SK-N-SH treated with all-trans-retinoic acid at 6 μM for 48 hours (cell line): ENCODE data around the gene HPS3.

Source experiments
- ATAC-seq: fragments of 200-7000 bp; cut with Tn5 transposase; 3 replicates; pipeline ENCODE4 v1.9.1; 2020; ENCODE audit warnings: mild to moderate bottlenecking, moderate library complexity
- ARNTL ChIP-seq: fragments of 450-650 bp; formaldehyde crosslinking; IDR thresholded peaks from 2 replicates; pipeline ENCODE4 v1.5.0; 2020; ENCODE audit warnings: low read depth, mild to moderate bottlenecking, moderate library complexity, borderline replicate concordance
- BACH2 ChIP-seq: fragments of 250-450 bp; sonication (Bioruptor Pico); IDR thresholded peaks from 2 replicates; pipeline ENCODE4 v1.9.0; 2021; ENCODE audit warnings: mild to moderate bottlenecking, borderline replicate concordance
- ESRRG ChIP-seq: fragments of 250-450 bp; sonication (Bioruptor Pico); IDR thresholded peaks from 2 replicates; pipeline ENCODE4 v1.6.1; 2021; ENCODE audit warnings: mild to moderate bottlenecking
- GLIS3 ChIP-seq: fragments of 250-450 bp; sonication (Bioruptor Pico); IDR thresholded peaks from 2 replicates; pipeline ENCODE4 v1.5.0; 2020; ENCODE audit warnings: mild to moderate bottlenecking, moderate library complexity
- ISL1 ChIP-seq: fragments of 250-450 bp; sonication (Bioruptor Pico); IDR thresholded peaks from 2 replicates; pipeline ENCODE4 v2.1.2; 2022; ENCODE audit warnings: mild to moderate bottlenecking, moderate library complexity
- OSR1 ChIP-seq: fragments of 250-450 bp; sonication (Bioruptor Pico); IDR thresholded peaks from 2 replicates; pipeline ENCODE4 v1.8.0; 2022; ENCODE audit warnings: moderate library complexity, mild to moderate bottlenecking, inconsistent platforms
- PPARA ChIP-seq: fragments of 250-450 bp; sonication (Bioruptor Pico); IDR thresholded peaks from 2 replicates; pipeline ENCODE4 v1.5.0; 2020; ENCODE audit warnings: mild to moderate bottlenecking, borderline replicate concordance
- RARB ChIP-seq: fragments of 250-450 bp; sonication (Bioruptor Pico); IDR thresholded peaks from 2 replicates; pipeline ENCODE4 v1.8.0; 2021; ENCODE audit warnings: mild to moderate bottlenecking, moderate library complexity
- SNAI2 ChIP-seq: fragments of 250-450 bp; sonication (Bioruptor Pico); IDR thresholded peaks from 2 replicates; pipeline ENCODE4 v1.5.0; 2020; ENCODE audit warnings: mild to moderate bottlenecking, moderate library complexity
- TCF4 ChIP-seq: fragments of 250-450 bp; sonication (Bioruptor Pico); IDR thresholded peaks from 2 replicates; pipeline ENCODE4 v1.8.0; 2021; ENCODE audit warnings: mild to moderate bottlenecking, moderate library complexity, borderline replicate concordance
- TOX ChIP-seq: fragments of 250-450 bp; sonication (Bioruptor Pico); IDR thresholded peaks from 2 replicates; pipeline ENCODE4 v1.8.0; 2021; ENCODE audit warnings: mild to moderate bottlenecking, moderate library complexity, borderline replicate concordance
- ZC3H10 ChIP-seq: fragments of 250-450 bp; sonication (Bioruptor Pico); IDR thresholded peaks from 2 replicates; pipeline ENCODE4 v1.5.1; 2021; ENCODE audit warnings: mild to moderate bottlenecking, moderate library complexity
- ZFP3 ChIP-seq: fragments of 250-450 bp; sonication (Bioruptor Pico); IDR thresholded peaks from 2 replicates; pipeline ENCODE4 v1.5.0; 2020; ENCODE audit warnings: mild to moderate bottlenecking, moderate library complexity
- ZNF565 ChIP-seq: fragments of 450-650 bp; formaldehyde crosslinking; conservative IDR thresholded peaks from 2 replicates; pipeline ENCODE4 v1.5.0; 2020; ENCODE audit warnings: low read depth, mild to moderate bottlenecking, moderate library complexity
- ZNF70 ChIP-seq: fragments of 450-650 bp; formaldehyde crosslinking; IDR thresholded peaks from 2 replicates; pipeline ENCODE4 v1.5.0; 2020; ENCODE audit warnings: mild to moderate bottlenecking, moderate library complexity
- TF ChIP-seq, protein P1 (sequence below): fragments of 250-450 bp; sonication (Bioruptor Pico); IDR thresholded peaks from 2 replicates; pipeline ENCODE4 v1.5.1; 2020; ENCODE audit warnings: low read depth, mild to moderate bottlenecking, moderate library complexity
- TF ChIP-seq, protein P2 (sequence below): fragments of 250-450 bp; sonication (Bioruptor Pico); IDR thresholded peaks from 2 replicates; pipeline ENCODE4 v1.5.1; 2021; ENCODE audit warnings: mild to moderate bottlenecking, moderate library complexity
- TF ChIP-seq, protein P3 (sequence below): fragments of 250-450 bp; sonication (Bioruptor Pico); IDR thresholded peaks from 2 replicates; pipeline ENCODE4 v1.8.0; 2020; ENCODE audit warnings: mild to moderate bottlenecking, moderate library complexity, borderline replicate concordance
- TF ChIP-seq, protein P4 (sequence below): fragments of 250-450 bp; sonication (Bioruptor Pico); IDR thresholded peaks from 2 replicates; pipeline ENCODE4 v1.5.0; 2020; ENCODE audit warnings: mild to moderate bottlenecking, moderate library complexity
- TF ChIP-seq, protein P5 (sequence below): fragments of 250-450 bp; sonication (Bioruptor Pico); IDR thresholded peaks from 2 replicates; pipeline ENCODE4 v1.8.0; 2021; ENCODE audit warnings: low read depth, mild to moderate bottlenecking, moderate library complexity, borderline replicate concordance

Gene HPS3

DNA sequence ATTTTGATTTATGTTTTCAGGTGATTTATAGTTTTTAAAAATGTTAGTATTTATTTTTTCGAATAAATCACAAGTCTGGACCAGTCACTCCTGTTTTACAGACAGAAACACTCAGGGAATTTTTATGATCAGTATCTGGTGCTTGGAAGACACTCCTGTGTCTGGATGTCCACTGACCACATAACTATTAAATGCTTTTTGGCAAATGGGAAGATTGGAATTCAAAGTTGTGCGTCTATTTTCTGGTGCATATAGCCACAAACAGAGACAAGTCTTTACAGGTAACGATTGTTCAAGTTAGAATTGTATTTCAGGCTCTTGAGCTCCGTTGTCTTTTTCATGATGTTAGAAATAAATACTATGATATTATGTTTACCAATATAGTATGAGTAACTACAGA, 80.0 kb downstream of the HPS3 start:
- TF ChIP-seq BACH2 (CRISPR knock-in tag) (no peak), RARB (CRISPR knock-in tag) (no peak), TCF4 (CRISPR knock-in tag) (no peak), ZNF70 (CRISPR knock-in tag) (no peak), PPARA (CRISPR knock-in tag) (no peak), TOX (CRISPR knock-in tag) (no peak), ISL1 (CRISPR knock-in tag) (no peak), ARNTL (no peak)
- TF ChIP-seq, protein P1, sequence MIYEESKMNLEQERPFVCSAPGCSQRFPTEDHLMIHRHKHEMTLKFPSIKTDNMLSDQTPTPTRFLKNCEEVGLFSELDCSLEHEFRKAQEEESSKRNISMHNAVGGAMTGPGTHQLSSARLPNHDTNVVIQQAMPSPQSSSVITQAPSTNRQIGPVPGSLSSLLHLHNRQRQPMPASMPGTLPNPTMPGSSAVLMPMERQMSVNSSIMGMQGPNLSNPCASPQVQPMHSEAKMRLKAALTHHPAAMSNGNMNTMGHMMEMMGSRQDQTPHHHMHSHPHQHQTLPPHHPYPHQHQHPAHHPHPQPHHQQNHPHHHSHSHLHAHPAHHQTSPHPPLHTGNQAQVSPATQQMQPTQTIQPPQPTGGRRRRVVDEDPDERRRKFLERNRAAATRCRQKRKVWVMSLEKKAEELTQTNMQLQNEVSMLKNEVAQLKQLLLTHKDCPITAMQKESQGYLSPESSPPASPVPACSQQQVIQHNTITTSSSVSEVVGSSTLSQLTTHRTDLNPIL (CRISPR knock-in tag), result no peak
- TF ChIP-seq, protein P2, sequence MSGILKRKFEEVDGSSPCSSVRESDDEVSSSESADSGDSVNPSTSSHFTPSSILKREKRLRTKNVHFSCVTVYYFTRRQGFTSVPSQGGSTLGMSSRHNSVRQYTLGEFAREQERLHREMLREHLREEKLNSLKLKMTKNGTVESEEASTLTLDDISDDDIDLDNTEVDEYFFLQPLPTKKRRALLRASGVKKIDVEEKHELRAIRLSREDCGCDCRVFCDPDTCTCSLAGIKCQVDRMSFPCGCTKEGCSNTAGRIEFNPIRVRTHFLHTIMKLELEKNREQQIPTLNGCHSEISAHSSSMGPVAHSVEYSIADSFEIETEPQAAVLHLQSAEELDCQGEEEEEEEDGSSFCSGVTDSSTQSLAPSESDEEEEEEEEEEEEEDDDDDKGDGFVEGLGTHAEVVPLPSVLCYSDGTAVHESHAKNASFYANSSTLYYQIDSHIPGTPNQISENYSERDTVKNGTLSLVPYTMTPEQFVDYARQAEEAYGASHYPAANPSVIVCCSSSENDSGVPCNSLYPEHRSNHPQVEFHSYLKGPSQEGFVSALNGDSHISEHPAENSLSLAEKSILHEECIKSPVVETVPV, result no peak
- TF ChIP-seq, protein P3, sequence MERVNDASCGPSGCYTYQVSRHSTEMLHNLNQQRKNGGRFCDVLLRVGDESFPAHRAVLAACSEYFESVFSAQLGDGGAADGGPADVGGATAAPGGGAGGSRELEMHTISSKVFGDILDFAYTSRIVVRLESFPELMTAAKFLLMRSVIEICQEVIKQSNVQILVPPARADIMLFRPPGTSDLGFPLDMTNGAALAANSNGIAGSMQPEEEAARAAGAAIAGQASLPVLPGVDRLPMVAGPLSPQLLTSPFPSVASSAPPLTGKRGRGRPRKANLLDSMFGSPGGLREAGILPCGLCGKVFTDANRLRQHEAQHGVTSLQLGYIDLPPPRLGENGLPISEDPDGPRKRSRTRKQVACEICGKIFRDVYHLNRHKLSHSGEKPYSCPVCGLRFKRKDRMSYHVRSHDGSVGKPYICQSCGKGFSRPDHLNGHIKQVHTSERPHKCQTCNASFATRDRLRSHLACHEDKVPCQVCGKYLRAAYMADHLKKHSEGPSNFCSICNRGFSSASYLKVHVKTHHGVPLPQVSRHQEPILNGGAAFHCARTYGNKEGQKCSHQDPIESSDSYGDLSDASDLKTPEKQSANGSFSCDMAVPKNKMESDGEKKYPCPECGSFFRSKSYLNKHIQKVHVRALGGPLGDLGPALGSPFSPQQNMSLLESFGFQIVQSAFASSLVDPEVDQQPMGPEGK (CRISPR knock-in tag), result no peak
- ATAC-seq, result no peak

DNA sequence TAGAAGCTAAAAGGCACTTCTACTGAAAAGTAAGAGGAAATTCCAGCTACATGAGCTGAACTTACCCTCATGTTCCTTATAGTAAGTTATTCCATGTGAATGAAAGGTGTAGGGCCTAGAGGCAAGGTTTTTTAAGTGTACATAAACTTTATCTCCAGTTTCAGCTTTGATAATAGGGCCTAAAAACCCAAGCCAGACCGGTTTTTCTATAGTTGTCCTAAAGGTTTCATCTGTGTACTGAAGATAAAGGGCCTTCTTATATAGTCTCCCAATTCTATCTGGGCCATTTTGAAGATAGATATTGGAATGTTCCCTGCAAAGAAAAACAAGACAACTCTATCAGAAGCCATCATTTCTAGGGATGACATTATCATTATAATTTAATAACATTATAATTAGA, 82.9 kb downstream of the HPS3 start:
- TF ChIP-seq, protein P4, sequence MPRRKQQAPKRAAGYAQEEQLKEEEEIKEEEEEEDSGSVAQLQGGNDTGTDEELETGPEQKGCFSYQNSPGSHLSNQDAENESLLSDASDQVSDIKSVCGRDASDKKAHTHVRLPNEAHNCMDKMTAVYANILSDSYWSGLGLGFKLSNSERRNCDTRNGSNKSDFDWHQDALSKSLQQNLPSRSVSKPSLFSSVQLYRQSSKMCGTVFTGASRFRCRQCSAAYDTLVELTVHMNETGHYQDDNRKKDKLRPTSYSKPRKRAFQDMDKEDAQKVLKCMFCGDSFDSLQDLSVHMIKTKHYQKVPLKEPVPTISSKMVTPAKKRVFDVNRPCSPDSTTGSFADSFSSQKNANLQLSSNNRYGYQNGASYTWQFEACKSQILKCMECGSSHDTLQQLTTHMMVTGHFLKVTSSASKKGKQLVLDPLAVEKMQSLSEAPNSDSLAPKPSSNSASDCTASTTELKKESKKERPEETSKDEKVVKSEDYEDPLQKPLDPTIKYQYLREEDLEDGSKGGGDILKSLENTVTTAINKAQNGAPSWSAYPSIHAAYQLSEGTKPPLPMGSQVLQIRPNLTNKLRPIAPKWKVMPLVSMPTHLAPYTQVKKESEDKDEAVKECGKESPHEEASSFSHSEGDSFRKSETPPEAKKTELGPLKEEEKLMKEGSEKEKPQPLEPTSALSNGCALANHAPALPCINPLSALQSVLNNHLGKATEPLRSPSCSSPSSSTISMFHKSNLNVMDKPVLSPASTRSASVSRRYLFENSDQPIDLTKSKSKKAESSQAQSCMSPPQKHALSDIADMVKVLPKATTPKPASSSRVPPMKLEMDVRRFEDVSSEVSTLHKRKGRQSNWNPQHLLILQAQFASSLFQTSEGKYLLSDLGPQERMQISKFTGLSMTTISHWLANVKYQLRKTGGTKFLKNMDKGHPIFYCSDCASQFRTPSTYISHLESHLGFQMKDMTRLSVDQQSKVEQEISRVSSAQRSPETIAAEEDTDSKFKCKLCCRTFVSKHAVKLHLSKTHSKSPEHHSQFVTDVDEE (CRISPR knock-in tag), result no peak
- TF ChIP-seq RARB (CRISPR knock-in tag) (no peak), ESRRG (CRISPR knock-in tag) (no peak), OSR1 (CRISPR knock-in tag) (no peak)
- ATAC-seq, result no peak

DNA sequence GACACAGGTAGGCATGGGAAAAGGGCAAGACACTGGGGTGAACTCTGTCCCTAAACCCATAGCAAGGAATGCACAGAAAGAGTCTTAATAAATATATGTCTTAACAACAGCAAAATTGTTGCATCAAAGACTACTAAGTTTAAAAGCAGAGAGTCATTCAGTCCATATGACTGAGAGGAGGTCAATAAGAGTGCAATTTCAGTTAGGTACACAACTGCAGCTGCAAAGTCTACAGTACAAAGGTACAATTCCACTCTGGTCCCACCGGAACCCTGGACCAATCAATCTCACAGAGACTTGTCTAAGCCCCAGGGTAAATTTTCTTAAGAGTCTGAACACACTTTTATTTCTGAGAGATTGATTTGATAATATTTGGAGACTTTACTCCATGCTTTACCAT, 85.3 kb downstream of the HPS3 start:
- TF ChIP-seq SNAI2 (CRISPR knock-in tag) (no peak), OSR1 (CRISPR knock-in tag) (no peak), BACH2 (CRISPR knock-in tag) (no peak), ESRRG (CRISPR knock-in tag) (no peak), TCF4 (CRISPR knock-in tag) (no peak), ZNF565 (CRISPR knock-in tag) (no peak), ISL1 (CRISPR knock-in tag) (no peak), ZC3H10 (no peak), RARB (CRISPR knock-in tag) (no peak), ARNTL (no peak), ZNF70 (CRISPR knock-in tag) (no peak), ZFP3 (no peak), PPARA (CRISPR knock-in tag) (no peak), TOX (CRISPR knock-in tag) (no peak), GLIS3 (CRISPR knock-in tag) (no peak)
- TF ChIP-seq, protein P1 (CRISPR knock-in tag), result no peak
- TF ChIP-seq, protein P5, sequence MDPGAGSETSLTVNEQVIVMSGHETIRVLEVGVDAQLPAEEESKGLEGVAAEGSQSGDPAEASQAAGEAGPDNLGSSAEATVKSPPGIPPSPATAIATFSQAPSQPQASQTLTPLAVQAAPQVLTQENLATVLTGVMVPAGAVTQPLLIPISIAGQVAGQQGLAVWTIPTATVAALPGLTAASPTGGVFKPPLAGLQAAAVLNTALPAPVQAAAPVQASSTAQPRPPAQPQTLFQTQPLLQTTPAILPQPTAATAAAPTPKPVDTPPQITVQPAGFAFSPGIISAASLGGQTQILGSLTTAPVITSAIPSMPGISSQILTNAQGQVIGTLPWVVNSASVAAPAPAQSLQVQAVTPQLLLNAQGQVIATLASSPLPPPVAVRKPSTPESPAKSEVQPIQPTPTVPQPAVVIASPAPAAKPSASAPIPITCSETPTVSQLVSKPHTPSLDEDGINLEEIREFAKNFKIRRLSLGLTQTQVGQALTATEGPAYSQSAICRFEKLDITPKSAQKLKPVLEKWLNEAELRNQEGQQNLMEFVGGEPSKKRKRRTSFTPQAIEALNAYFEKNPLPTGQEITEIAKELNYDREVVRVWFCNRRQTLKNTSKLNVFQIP (CRISPR knock-in tag), result no peak
- ATAC-seq, result no peak
